ENCODE data around the gene PSME3IP1.
"Not testable (repeated sequence)": the region's sequence is repeated elsewhere in the genome, so short reads cannot be mapped to it uniquely, and the experiment has no call there.

The PSME3IP1 gene

GRCh38 chr16:57110937-57111336 lies 74.9 kb downstream of the PSME3IP1 start:
- H3K4me3 ChIP-seq (replicated peaks; ENCODE audit: low read depth, low read length): no peak overlapping the region
- TF ChIP-seq, protein P1, sequence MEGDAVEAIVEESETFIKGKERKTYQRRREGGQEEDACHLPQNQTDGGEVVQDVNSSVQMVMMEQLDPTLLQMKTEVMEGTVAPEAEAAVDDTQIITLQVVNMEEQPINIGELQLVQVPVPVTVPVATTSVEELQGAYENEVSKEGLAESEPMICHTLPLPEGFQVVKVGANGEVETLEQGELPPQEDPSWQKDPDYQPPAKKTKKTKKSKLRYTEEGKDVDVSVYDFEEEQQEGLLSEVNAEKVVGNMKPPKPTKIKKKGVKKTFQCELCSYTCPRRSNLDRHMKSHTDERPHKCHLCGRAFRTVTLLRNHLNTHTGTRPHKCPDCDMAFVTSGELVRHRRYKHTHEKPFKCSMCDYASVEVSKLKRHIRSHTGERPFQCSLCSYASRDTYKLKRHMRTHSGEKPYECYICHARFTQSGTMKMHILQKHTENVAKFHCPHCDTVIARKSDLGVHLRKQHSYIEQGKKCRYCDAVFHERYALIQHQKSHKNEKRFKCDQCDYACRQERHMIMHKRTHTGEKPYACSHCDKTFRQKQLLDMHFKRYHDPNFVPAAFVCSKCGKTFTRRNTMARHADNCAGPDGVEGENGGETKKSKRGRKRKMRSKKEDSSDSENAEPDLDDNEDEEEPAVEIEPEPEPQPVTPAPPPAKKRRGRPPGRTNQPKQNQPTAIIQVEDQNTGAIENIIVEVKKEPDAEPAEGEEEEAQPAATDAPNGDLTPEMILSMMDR (IDR thresholded peaks at IDR 0.05; ENCODE audit: low read depth, low read length, missing control alignments): no peak
- DNase-seq (ENCODE audit: extremely low read depth, low read depth): no peak

- not testable (repeated sequence) for DNase-seq (ENCODE audit: extremely low read depth, low read depth); H3K4me3 ChIP-seq (replicated peaks; ENCODE audit: low read depth, low read length)
These were observed 76.4 kb downstream of the PSME3IP1 start for GRCh38 chr16:57109259-57110105.

DNA sequence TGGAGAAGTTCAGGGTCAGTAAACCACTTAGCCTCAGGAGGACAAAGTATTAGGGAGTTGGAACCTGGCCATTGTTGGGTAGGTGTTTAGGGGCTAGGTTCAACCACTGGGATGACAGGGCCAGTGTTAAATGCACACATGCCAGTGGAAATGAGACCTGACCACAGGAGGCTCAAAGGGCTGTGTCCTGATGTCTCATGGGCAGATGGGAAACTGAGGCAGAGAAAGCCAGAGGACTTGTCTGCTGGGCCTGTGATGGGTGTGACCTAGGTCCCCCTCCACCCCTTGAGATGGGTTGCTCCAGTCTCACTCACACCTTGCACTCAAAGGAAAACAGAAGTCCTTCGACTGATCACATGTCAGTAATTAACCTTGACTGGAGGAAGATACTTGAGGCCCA lies 77.4 kb downstream of the PSME3IP1 start:
- TF ChIP-seq, protein P1 (IDR thresholded peaks at IDR 0.05; ENCODE audit: low read depth, low read length, missing control alignments): no peak
- H3K4me3 ChIP-seq (replicated peaks; ENCODE audit: low read depth, low read length): no peak overlapping the region
- no peak for DNase-seq (ENCODE audit: extremely low read depth, low read depth)

DNA sequence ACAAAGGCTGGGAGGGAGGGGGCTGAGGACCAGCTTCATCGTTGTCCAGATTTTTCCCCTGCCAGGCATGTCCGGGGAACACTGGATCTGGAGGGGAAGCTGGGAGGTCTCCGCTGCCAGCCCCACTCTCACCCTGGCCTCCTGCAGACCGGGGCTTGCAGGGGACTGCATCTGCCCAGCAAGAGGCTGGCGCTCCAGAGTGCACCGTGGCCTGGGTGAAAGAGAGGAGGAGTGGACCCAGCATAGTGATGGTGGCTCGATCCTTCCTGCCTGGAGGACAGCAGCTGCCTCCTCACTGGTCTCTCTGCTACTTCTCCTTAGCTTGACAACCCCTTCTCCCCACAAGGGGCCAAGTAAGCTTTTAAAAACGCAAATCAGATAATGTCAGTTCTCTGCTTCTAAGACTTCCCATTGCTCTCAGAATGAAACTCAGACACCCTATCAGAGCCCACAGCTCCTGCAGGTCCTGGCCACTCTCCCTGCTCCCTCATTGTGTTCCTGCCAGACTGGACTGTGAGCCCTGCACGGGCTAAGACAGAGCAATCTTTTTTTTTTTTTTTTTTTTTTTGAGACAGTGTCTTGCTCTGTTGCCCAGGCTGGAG lies 78.4 kb downstream of the PSME3IP1 start:
- TF ChIP-seq, protein P1 (IDR thresholded peaks at IDR 0.05; ENCODE audit: low read depth, low read length, missing control alignments): no peak
- H3K4me3 ChIP-seq (replicated peaks; ENCODE audit: low read depth, low read length): no peak overlapping the region
- DNase-seq (ENCODE audit: extremely low read depth, low read depth): no peak

GRCh38 chr16:57106767-57107166 lies 79.1 kb downstream of the PSME3IP1 start:
- no peak overlapping the region for H3K4me3 ChIP-seq (replicated peaks; ENCODE audit: low read depth, low read length)
- no peak for DNase-seq (ENCODE audit: extremely low read depth, low read depth)
- TF ChIP-seq, protein P1 (IDR thresholded peaks at IDR 0.05; ENCODE audit: low read depth, low read length, missing control alignments): no peak

DNA sequence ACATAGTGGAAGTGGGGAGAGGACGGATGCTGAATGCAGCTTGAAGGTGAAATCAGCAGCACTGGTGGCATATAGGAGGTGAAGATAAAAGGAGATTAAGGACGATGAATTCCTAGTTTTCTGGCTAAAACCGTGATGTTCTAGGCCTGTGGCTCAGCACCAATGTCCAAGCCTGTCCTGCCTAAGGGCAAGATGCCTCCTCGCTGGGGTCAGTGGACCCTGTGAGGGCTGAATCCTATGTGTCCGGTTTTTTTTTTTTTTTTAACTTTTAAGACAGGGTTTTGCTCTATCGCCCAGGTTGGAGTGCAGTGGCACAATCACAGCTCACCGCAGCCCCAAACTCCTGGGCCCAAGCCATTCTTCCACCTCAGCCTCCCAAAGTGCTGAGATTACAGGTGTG lies 80.7 kb downstream of the PSME3IP1 start:
- TF ChIP-seq, protein P1 (IDR thresholded peaks at IDR 0.05; ENCODE audit: low read depth, low read length, missing control alignments): no peak
- no peak overlapping the region for H3K4me3 ChIP-seq (replicated peaks; ENCODE audit: low read depth, low read length)
- no peak for DNase-seq (ENCODE audit: extremely low read depth, low read depth)

- no peak for DNase-seq (ENCODE audit: extremely low read depth, low read depth)
- TF ChIP-seq, protein P1 (IDR thresholded peaks at IDR 0.05; ENCODE audit: low read depth, low read length, missing control alignments): no peak
- H3K4me3 ChIP-seq (replicated peaks; ENCODE audit: low read depth, low read length): no peak overlapping the region
These were observed 81.1 kb downstream of the PSME3IP1 start for GRCh38 chr16:57104706-57105105.

All from HFF-Myc (cell line).